Tibial nerve (tissue), 4 donors: ENCODE measurements around the gene GPR89A.
"Not testable (repeated sequence)": the region's sequence is repeated elsewhere in the genome, so short reads cannot be mapped to it uniquely, and the experiment has no call there.

ENCODE experiments used
- EP300 ChIP-seq, 2 donors: sonication (generic); formaldehyde crosslinking; IDR thresholded peaks; one replicate each; pipeline ENCODE4 v1.6.1; 2017; ENCODE audit warnings: antibody characterized with exemption in 2 of 2, mild to moderate bottlenecking in 1 of 2
- POLR2A ChIP-seq, 2 donors: fragments of 450-650 bp; IDR thresholded peaks; one replicate each; pipeline ENCODE4 v1.6.1; 2017; ENCODE audit warnings: antibody characterized with exemption in 2 of 2, mild to moderate bottlenecking in 2 of 2, moderate library complexity in 2 of 2
- TF ChIP-seq, protein P1 (sequence below), 5 experiments: fragments of 200-600 bp in 3 of 5; fragments of 450-650 bp in 2 of 5; sonication (generic) in 3 of 5; IDR thresholded peaks; one replicate each; pipeline ENCODE4 v1.5.1; 2016 to 2019; ENCODE audit warnings: antibody characterized with exemption in 5 of 5, mild to moderate bottlenecking in 3 of 5, moderate library complexity in 2 of 5

DNA sequence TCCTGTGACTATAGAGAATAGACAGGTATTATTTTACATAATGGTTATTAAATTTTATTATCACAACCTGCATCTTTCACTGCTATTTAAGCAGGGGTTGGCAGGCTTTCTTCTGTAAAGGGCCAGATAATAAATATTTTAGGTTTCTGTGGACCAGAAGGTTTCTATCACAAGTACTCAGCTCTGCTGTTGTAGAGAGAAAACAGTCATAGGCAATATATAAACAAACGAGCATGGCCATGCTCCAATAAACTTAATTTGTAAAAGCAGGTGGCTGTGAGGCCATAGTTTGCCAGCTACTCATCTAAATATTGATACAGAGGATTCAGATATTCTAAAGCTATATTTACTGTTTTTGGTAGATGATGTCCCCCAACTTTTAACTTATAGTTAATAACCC, 12.3 kb downstream of the GPR89A start:
- TF ChIP-seq, protein P1, sequence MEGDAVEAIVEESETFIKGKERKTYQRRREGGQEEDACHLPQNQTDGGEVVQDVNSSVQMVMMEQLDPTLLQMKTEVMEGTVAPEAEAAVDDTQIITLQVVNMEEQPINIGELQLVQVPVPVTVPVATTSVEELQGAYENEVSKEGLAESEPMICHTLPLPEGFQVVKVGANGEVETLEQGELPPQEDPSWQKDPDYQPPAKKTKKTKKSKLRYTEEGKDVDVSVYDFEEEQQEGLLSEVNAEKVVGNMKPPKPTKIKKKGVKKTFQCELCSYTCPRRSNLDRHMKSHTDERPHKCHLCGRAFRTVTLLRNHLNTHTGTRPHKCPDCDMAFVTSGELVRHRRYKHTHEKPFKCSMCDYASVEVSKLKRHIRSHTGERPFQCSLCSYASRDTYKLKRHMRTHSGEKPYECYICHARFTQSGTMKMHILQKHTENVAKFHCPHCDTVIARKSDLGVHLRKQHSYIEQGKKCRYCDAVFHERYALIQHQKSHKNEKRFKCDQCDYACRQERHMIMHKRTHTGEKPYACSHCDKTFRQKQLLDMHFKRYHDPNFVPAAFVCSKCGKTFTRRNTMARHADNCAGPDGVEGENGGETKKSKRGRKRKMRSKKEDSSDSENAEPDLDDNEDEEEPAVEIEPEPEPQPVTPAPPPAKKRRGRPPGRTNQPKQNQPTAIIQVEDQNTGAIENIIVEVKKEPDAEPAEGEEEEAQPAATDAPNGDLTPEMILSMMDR (IDR thresholded peaks at IDR 0.05) = not testable (repeated sequence)
- not testable (repeated sequence) for TF ChIP-seq EP300, POLR2A (IDR thresholded peaks at IDR 0.05)
